Measurements from ENCODE around the gene VPS9D1. TPM values are rescaled to one million over a fixed set of nuclear protein-coding genes. Genes with fewer than 3 reads are reported as not detected.

Gene VPS9D1
- total and polyA plus RNA-seq, 10 of the 15 experiments (the other 5 are each of a cell fraction or from before 2014, with no cell fraction given) = 0.65 to 4.2 (median 1.1) TPM

GRCh38 chr16:89657442-89658220 lies 63.1 kb downstream of the VPS9D1 start, which contains the start of the genes CHMP1A and SPATA33 (continued):
- TF ChIP-seq ZBTB11 (CRISPR knock-in tag; IDR thresholded peaks at IDR 0.05) (peak; percentile 58), SREBF1 (IDR thresholded peaks at IDR 0.05; ENCODE audit: low read length) (no peak), DPF2 (IDR thresholded peaks at IDR 0.05) (peak; percentile 64; the same call in 1 of the 2 replicates), MXI1 (IDR thresholded peaks at IDR 0.05; ENCODE audit: low read depth, low read length) (peak; percentile 94), ETV6 (conservative IDR thresholded peaks at IDR 0.05 in 1 of 2, IDR thresholded peaks at IDR 0.05 in 1 of 2; ENCODE audit: borderline replicate concordance in 1 of 2, low read depth in 1 of 2) (no peak), BRCA1 (IDR thresholded peaks at IDR 0.05; ENCODE audit: low read depth, low read length) (peak; percentile 77), RUNX3 (IDR thresholded peaks at IDR 0.05; ENCODE audit: low read length) (peak; percentile 7; the same call in 1 of the 2 replicates), USF2 (IDR thresholded peaks at IDR 0.05; ENCODE audit: borderline replicate concordance, low read depth, low read length) (no peak), BACH1 (IDR thresholded peaks at IDR 0.05; ENCODE audit: borderline replicate concordance) (peak; percentile 41; the same call in 1 of the 2 replicates), NR2C2 (IDR thresholded peaks at IDR 0.05; ENCODE audit: borderline replicate concordance, control insufficient read depth, insufficient read length, low read depth) (no peak), E4F1 (IDR thresholded peaks at IDR 0.05; ENCODE audit: borderline replicate concordance, partially characterized antibody) (peak; percentile 88), KLF5 (IDR thresholded peaks at IDR 0.05; ENCODE audit: partially characterized antibody) (peak; percentile 44), SIX5 (IDR thresholded peaks at IDR 0.05; ENCODE audit: low read depth, low read length, severe bottlenecking) (peak; percentile 31), REST (IDR thresholded peaks at IDR 0.05; ENCODE audit: low read depth, low read length) (no peak)

Data from GM12878 (cell line).